ENCODE data around the gene ZC3H12D. TPM values are rescaled to one million over a fixed set of nuclear protein-coding genes. Genes with fewer than 3 reads are reported as not detected.

ZC3H12D gene
- total and polyA plus RNA-seq, 2 donors (not counting 3 experiments of a cell fraction or from before 2014, with no cell fraction given) = 0.06 TPM; not detected in 1

- Histone ChIP-seq H3K9ac (replicated peaks; ENCODE audit: extremely low read depth, insufficient read depth, low read length) (no peak overlapping the region), H2AFZ (ENCODE audit: low read depth, low read length) (no peak overlapping the region), H3K4me3 (replicated peaks in 1 of 3; ENCODE audit: insufficient read depth in 1 of 3, low read depth in 1 of 3, low read length in 3 of 3) (no peak overlapping the region), H3K36me3 (ENCODE audit: control insufficient read depth in 2 of 2, extremely low read depth in 1 of 2, insufficient read depth in 2 of 2, low read length in 2 of 2) (no peaks in the 10 kb centered on the region), H3K27ac (ENCODE audit: insufficient read depth, low read depth, low read length) (no peak overlapping the region), H3K27me3 (ENCODE audit: control insufficient read depth in 2 of 2, insufficient read depth in 2 of 2, low read length in 2 of 2) (peaks cover 6% of the 10 kb centered on the region in 2 experiments), H3K9me3 (replicated peaks; ENCODE audit: control insufficient read depth, insufficient read depth, low read length) (no peaks in the 10 kb centered on the region), H4K20me1 (replicated peaks; ENCODE audit: control insufficient read depth, extremely low read depth, insufficient read depth, low read length) (no peaks in the 10 kb centered on the region), H3K9me1 (replicated peaks; ENCODE audit: control insufficient read depth, extremely low read depth, insufficient read depth, low read length) (no peaks in the 10 kb centered on the region), H3K79me2 (ENCODE audit: control insufficient read depth, insufficient read depth, low read length) (no peaks in the 10 kb centered on the region), H3K4me1 (ENCODE audit: control insufficient read depth, extremely low read depth, insufficient read depth, low read length) (no peaks in the 10 kb centered on the region), H3K4me2 (ENCODE audit: insufficient read depth, low read length) (no peak overlapping the region)
- FAIRE-seq (no peak), DNase-seq (ENCODE audit: low read depth, low spot score) (no peak)
- POLR2A ChIA-PET = no interaction called here
- CTCF ChIA-PET = no interaction called here
- no peak for TF ChIP-seq POLR2A (IDR thresholded peaks at IDR 0.05; ENCODE audit: low read depth, low read length)
- no peak for TF ChIP-seq MYC (IDR thresholded peaks at IDR 0.05; ENCODE audit: low read depth, low read length)
- dilution Hi-C loops (cut with MboI; ENCODE audit: extremely low pct_ligation_motif_present, low sequenced_read_pairs) (no loop called here), intact Hi-C loops (cut with micrococcal nuclease) (no loop called here)
- BruUV-seq (replicated peaks) = no TSS peak
These were observed 25.1 kb downstream of the ZC3H12D start for GRCh38 chr6:149459761-149460160.

- ChIA-PET POLR2A (no interaction called here), CTCF (no interaction called here)
- Histone ChIP-seq H2AFZ (ENCODE audit: low read depth, low read length) (no peak overlapping the region), H3K4me3 (replicated peaks in 1 of 3; ENCODE audit: insufficient read depth in 1 of 3, low read depth in 1 of 3, low read length in 3 of 3) (no peak overlapping the region), H4K20me1 (replicated peaks; ENCODE audit: control insufficient read depth, extremely low read depth, insufficient read depth, low read length) (no peaks in the 10 kb centered on the region), H3K79me2 (ENCODE audit: control insufficient read depth, insufficient read depth, low read length) (no peaks in the 10 kb centered on the region), H3K4me2 (ENCODE audit: insufficient read depth, low read length) (no peak overlapping the region), H3K27me3 (ENCODE audit: control insufficient read depth in 2 of 2, insufficient read depth in 2 of 2, low read length in 2 of 2) (peaks cover 9 to 13% of the 10 kb centered on the region in 2 experiments), H3K9me1 (replicated peaks; ENCODE audit: control insufficient read depth, extremely low read depth, insufficient read depth, low read length) (no peaks in the 10 kb centered on the region), H3K36me3 (ENCODE audit: control insufficient read depth in 2 of 2, extremely low read depth in 1 of 2, insufficient read depth in 2 of 2, low read length in 2 of 2) (no peaks in the 10 kb centered on the region), H3K9me3 (replicated peaks; ENCODE audit: control insufficient read depth, insufficient read depth, low read length) (no peaks in the 10 kb centered on the region), H3K27ac (ENCODE audit: insufficient read depth, low read depth, low read length) (no peak overlapping the region), H3K9ac (replicated peaks; ENCODE audit: extremely low read depth, insufficient read depth, low read length) (no peak overlapping the region), H3K4me1 (ENCODE audit: control insufficient read depth, extremely low read depth, insufficient read depth, low read length) (no peaks in the 10 kb centered on the region)
- FAIRE-seq (no peak), DNase-seq (ENCODE audit: low read depth, low spot score) (no peak)
- intact Hi-C loops (cut with micrococcal nuclease) = no loop called here
- no TSS peak for BruUV-seq (replicated peaks)
- dilution Hi-C loops (cut with MboI; ENCODE audit: extremely low pct_ligation_motif_present, low sequenced_read_pairs) = no loop called here
- TF ChIP-seq EZH2 (IDR thresholded peaks at IDR 0.05; ENCODE audit: borderline replicate concordance, low read depth, low read length, severe bottlenecking) (no peak), MAX (IDR thresholded peaks at IDR 0.05; ENCODE audit: insufficient read depth, insufficient read length) (no peak), JUN (IDR thresholded peaks at IDR 0.05; ENCODE audit: borderline replicate concordance, insufficient read depth, insufficient read length, low read depth) (no peak), POLR2A (IDR thresholded peaks at IDR 0.05; ENCODE audit: low read depth, low read length) (no peak), POLR2AphosphoS5 (IDR thresholded peaks at IDR 0.05; ENCODE audit: insufficient read depth, low read depth, low read length) (no peak)
These were observed 26.0 kb downstream of the ZC3H12D start for GRCh38 chr6:149458806-149459205.

Measured in endothelial cell of umbilical vein (primary cell).